Measurements from ENCODE around the gene ENPP1.

- TF ChIP-seq JUND (IDR thresholded peaks at IDR 0.05) (no peak), TAF1 (IDR thresholded peaks at IDR 0.05; ENCODE audit: borderline replicate concordance, low read depth, low read length) (no peak), TEAD4 (IDR thresholded peaks at IDR 0.05; ENCODE audit: borderline replicate concordance, insufficient read depth) (no peak)
These were observed 47.0 kb downstream of the ENPP1 start for GRCh38 chr6:131854803-131855202.

Measured in SK-N-SH (cell line).